Stimulated activated CD4-positive, alpha-beta T cell treated with anti-CD3 and anti-CD28 coated beads, Interleukin-2, amount 100 ng/mL, for 4 hours (primary cell): ENCODE data around the gene KRT15.

Experiments used
- DNase-seq: peaks from one replicate; pipeline ENCODE4 v3.0.0-alpha.2; 2020; ENCODE audit warnings: low read depth

Gene KRT15

DNA sequence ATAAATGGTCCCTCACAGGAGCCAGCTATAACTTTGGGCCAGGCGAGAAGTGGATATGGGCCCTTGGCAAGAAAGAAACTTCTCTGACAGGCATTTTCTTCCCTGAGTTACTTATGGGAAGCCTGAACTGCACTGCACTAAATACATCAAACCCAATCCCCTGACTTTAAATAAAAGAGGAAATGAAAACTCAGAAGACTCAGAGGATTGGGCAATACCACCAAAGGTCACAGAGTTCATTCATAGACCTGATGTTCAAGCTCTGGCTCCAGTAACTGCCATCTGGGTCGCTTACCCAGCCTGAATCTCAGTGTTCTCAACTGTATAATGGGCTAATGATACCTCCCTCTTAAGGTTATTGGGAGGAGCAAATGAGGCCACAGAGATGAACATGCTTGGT is 38.6 kb downstream of the KRT15 start:
- no peak for DNase-seq

DNA sequence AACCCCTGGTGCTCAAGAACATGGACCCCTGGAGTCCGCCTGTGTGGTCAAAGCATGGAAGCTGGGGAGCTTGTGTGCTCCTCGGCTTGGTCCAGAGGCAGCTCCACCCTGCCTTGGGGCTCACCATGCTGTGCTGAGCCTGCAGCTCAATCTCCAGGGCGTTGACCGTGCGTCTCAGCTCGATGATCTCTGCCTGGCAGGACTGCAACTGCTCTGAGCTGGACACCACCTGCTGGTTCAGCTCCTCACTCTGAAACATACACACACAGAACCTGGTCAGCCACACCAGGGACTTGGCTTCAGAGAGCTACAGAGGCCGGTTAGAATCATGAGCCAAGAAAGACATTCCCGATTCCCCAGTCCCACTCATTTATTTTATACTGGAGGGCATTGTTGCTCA is 40.5 kb downstream of the KRT15 start:
- DNase-seq: no peak

DNA sequence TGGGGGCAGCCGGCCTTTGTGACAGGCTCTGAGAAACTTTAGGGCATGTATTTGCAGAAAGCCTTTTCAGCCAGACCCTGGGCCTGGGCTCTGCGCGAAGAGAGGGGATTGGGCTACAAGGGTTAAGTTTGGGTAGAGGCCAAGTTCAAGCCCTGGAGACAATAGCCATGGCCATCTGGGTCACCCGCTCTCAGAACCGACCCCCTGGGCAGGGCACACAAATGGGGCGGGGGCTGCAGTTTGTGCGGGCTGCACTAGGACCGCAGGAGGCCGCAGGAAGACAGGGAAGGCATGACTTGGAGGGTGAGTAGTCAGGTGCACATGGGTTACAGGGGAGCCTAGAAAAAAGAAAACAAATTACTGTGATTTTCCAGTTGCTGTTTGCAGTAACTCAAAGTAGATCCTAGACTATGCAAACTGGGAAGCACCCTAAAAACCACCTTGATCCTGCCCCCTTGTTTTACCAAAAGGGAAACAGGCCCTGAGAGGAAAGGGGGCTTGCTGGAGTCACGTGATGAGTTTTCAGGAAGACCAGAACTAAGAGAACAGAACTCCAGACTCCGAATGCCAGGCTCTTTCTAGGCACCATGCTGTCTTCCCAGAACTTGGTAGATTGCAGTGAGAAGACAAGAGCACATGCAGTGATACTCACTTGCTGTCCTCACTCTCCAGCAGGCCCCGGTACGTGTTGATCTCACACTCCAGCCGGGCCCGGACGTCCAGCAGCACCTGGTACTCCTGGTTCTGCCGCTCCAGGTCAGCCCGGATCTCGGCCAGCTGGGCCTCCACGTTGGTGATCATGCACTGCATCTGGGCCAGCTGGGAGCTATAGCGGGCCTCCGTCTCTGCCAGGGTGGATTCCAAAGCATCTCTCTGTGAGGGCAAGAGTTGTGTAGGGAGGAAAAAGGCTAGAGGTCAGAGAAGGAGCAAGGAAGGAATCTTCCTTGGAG is 41.5 kb downstream of the KRT15 start:
- DNase-seq: no peak

GRCh38 chr17:41475421-41475820 is 43.3 kb downstream of the KRT15 start:
- no peak for DNase-seq

GRCh38 chr17:41474863-41475262 is 43.8 kb downstream of the KRT15 start:
- DNase-seq: no peak

- DNase-seq: no peak
These were observed 50.3 kb downstream of the KRT15 start for GRCh38 chr17:41468346-41468745.

DNA sequence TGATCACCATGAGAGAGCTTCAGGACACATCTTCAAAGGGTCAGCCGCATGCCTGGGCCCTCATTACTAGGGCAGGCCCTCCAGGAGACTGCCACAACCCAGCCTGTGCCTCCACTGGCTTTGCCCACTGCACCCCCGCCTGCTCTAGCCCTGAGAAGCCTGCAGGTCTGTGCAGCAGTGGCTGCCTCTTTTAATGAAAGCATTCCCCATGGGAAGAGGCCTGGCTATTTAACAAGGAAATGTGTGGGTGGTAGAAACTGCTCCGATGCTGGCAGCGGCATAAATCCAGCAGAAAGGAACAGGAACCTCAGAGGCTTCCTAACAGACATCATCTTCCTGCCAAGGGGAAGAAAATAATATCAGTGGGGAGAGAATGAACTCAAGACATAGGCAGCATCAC is 51.1 kb downstream of the KRT15 start:
- no peak for DNase-seq

DNA sequence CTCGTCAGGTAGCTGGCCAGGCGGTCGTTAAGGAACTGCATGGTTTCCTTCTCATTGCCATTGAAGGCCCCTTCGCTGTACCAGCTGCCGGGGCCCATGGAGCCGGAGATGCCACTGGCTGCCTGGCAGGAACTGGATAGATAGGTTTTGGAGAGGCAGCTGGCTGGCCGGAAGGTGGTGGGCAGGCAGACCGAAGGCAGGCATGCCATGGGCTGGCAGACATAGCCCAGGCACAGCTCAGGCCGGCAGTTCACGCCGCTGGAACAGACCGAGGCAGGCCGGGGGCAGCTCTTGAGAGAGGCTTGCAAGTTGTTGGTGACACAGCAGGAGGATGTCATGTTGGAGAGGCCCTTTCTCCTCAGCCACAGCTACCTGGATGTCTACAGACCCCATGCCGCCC is 51.7 kb downstream of the KRT15 start, which contains the start of gene KRT32:
KRT32 (minus strand) TSS at position 399 of the 400 bp plus-strand sequence; CDS start at position 338, 61 bp downstream.
- no peak for DNase-seq

GRCh38 chr17:41464682-41465081 is 54.0 kb downstream of the KRT15 start:
- DNase-seq: no peak

GRCh38 chr17:41464173-41464572 is 54.5 kb downstream of the KRT15 start:
- DNase-seq: no peak

GRCh38 chr17:41463746-41464145 is 54.9 kb downstream of the KRT15 start:
- no peak for DNase-seq
